Skeletal muscle tissue (tissue), 4 donors: ENCODE data around the gene AACS. TPM values are rescaled to one million over a fixed set of nuclear protein-coding genes. Genes with fewer than 3 reads are reported as not detected.
"Not testable (repeated sequence)": the region's sequence is repeated elsewhere in the genome, so short reads cannot be mapped to it uniquely, and the experiment has no call there.

Experiments
- H3K27ac ChIP-seq: one replicate; pipeline ENCODE4 v1.7.0; 2013; ENCODE audit warnings: mild to moderate bottlenecking, low read depth, low read length, inconsistent platforms
- H3K27me3 ChIP-seq, 3 donors: one replicate each; pipeline ENCODE4 v1.7.0; 2013; ENCODE audit warnings: low read length in 3 of 3; ENCODE audit not compliant: control insufficient read depth in 3 of 3, insufficient read depth in 3 of 3
- H3K36me3 ChIP-seq, 3 donors: one replicate each; pipeline ENCODE4 v1.7.0; 2013; ENCODE audit warnings: low read length in 3 of 3; ENCODE audit not compliant: control insufficient read depth in 3 of 3, insufficient read depth in 3 of 3
- H3K4me1 ChIP-seq, 3 donors: one replicate each; pipeline ENCODE4 v1.7.0; 2013; ENCODE audit warnings: low read length in 3 of 3, mild to moderate bottlenecking in 3 of 3; ENCODE audit not compliant: control insufficient read depth in 3 of 3, insufficient read depth in 3 of 3
- H3K4me3 ChIP-seq, 3 donors: one replicate each; pipeline ENCODE4 v1.7.0; 2013; ENCODE audit warnings: low read length in 3 of 3
- H3K9ac ChIP-seq, 3 donors: one replicate each; pipeline ENCODE4 v1.7.0; 2013; ENCODE audit warnings: low read length in 3 of 3, mild to moderate bottlenecking in 3 of 3, moderate library complexity in 2 of 3, low read depth in 1 of 3
- H3K9me3 ChIP-seq, 3 donors: one replicate each; pipeline ENCODE4 v1.7.0; 2013; ENCODE audit warnings: low read length in 3 of 3; ENCODE audit not compliant: control insufficient read depth in 3 of 3
- total RNA-seq: library from RNA; depleted of rRNA; stranded (reverse); fragments of >200 nt; gene quantifications from one replicate; pipeline ENCODE4 v1.2.3, GENCODE V29; 2014
- donor health status: Osteomylitis.

The AACS gene
- total RNA-seq, 1 donor from 2014 or later: 19.3 TPM

DNA sequence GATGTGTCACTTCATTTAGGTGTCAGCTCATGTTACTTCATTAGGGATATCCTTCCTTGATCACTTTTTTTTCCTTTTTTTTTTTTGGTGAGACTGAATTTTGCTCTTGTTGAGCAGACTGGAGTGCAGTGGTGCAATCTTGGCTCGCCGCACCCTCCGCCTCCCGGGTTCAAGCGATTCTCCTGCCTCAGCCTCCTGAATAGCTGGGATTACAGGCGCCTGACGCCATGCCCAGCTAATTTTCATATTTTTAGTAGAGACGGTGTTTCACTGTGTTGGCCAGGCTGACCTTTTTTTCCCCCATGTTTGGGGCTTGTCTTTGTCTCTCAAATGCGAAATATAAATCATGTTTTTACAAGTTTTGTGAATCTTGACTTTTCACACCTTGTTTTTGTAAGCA, 9.6 kb upstream of the AACS start:
- H3K4me1 ChIP-seq: no peaks in the 10 kb centered on the region
- no peak overlapping the region for H3K9ac ChIP-seq
- H3K27ac ChIP-seq: no peak overlapping the region
- H3K9me3 ChIP-seq: no peaks in the 10 kb centered on the region
- H3K4me3 ChIP-seq: no peak overlapping the region
- peaks cover 0 to 5% (median 0%) of the 10 kb centered on the region in 3 donors for H3K27me3 ChIP-seq
- no peaks in the 10 kb centered on the region for H3K36me3 ChIP-seq

DNA sequence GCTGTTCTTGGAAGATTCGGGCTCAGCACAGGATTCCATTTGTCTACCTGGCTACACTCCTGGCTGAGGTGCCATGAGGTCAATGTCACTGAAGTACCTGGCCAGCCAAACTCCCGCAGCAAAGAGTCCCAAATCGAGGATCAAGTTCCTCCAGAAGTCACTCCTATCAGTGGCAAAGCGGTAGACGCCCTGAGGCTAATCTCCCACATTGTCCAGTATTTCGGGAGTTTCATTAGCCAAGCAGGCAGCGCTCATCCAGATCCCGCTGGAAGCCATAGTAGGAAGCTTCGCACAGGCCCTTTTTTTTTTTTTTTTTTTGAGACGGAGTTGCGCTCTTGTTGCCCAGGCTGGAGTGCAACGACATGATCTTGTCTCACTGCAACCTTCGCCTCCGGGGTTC, 8.9 kb upstream of the AACS start:
- H3K27ac ChIP-seq: no peak overlapping the region
- no peaks in the 10 kb centered on the region for H3K4me1 ChIP-seq
- no peaks in the 10 kb centered on the region for H3K36me3 ChIP-seq
- H3K4me3 ChIP-seq: no peak overlapping the region
- no peak overlapping the region for H3K9ac ChIP-seq
- H3K9me3 ChIP-seq: no peaks in the 10 kb centered on the region
- H3K27me3 ChIP-seq: peaks cover 0 to 5% (median 0%) of the 10 kb centered on the region in 3 donors

DNA sequence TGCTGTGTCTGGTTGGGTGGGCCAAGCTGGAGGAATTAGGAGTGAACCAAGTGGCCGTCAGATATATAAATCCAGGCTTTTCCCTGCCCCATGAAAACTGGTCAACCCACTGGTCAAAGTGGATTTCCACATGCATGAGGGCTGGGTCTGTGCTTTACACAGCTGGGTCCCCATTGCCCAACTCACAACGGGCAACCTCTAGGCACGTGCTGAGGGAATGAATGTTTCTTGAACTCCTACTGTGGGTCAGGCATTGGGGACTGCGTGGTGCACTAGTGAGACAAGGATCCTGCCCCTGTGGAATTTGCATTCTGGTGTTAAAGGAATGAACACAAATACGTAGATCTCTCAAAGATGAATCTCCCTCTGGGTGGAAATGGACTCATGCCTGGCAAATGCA, 7.5 kb upstream of the AACS start:
- H3K36me3 ChIP-seq: no peaks in the 10 kb centered on the region
- no peak overlapping the region for H3K9ac ChIP-seq

DNA sequence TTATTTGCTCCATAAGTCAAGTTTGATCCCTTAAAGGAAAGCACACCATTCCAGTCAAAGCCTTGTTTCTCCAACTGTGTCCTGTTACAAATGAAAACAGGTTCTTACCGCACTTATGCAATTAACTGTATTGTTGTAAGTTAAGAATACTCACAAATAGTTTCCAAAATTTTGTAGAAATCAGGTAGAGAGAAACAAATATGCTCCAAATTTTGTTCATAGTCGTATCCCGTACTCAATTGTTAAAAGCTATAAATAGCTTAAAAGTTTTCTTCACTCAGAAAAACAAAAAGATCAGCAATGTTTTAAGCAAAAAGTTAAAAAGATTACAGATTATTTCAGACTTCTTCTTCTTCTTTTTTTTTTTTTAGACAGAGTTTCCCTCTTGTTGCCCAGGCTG, 4.0 kb upstream of the AACS start:
- no peaks in the 10 kb centered on the region for H3K9me3 ChIP-seq
- H3K9ac ChIP-seq: no peak overlapping the region
- H3K27ac ChIP-seq: no peak overlapping the region
- H3K4me1 ChIP-seq: peaks cover 4 to 15% (median 13%) of the 10 kb centered on the region in 3 donors
- no peaks in the 10 kb centered on the region for H3K36me3 ChIP-seq
- H3K4me3 ChIP-seq: no peak overlapping the region
- H3K27me3 ChIP-seq: peaks cover 0 to 5% (median 0%) of the 10 kb centered on the region in 3 donors

More for the DNA sequence above, 7.5 kb upstream of the AACS start:
- H3K27ac ChIP-seq: no peak overlapping the region
- H3K27me3 ChIP-seq: peaks cover 0 to 5% (median 0%) of the 10 kb centered on the region in 3 donors
- H3K4me3 ChIP-seq: no peak overlapping the region
- H3K4me1 ChIP-seq: no peaks in the 10 kb centered on the region
- H3K9me3 ChIP-seq: no peaks in the 10 kb centered on the region

DNA sequence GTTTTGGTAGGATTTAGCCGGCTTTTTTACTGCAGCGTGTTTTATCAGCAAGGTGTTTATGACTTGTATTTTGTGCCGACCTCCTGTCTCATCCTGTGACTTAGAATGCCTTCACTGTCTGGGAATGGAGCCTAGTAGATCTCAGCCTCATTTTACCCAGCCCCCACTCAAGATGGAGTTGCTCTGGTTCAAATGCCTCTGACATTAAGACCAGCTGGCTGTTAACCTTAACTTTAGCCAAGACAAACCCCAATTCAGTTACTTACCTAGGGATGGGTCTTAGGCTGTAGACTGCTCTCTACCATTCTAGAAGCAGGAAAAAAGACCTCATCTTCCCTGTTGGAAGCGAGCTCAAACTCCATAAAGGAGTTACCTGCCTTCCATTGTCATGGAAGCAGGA, 1.7 kb upstream of the AACS start:
- H3K4me3 ChIP-seq, H3K36me3 ChIP-seq, H3K27ac ChIP-seq, H3K9ac ChIP-seq, H3K9me3 ChIP-seq, H3K27me3 ChIP-seq: not testable (repeated sequence)
- peaks cover 7 to 15% (median 13%) of the 10 kb centered on the region in 3 donors for H3K4me1 ChIP-seq

DNA sequence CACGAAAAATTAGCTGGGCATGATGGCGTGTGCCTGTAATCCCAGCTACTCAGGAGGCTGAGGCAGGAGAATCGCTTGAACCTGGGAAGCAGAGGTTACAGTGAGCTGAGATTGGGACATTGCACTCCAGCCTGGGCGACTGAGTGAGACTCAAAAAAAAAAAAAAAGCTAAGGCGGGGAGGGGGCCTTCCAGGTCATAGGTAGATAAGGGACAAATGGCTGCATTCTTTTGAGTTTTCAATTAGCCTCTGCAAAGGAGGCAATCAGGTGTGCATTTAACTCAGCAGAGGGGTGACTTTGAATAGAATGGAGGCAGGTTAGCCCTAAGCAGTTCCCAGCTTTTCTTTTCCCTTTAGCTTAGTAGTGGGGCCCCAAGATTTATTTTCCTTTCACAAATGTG, 743 bp upstream of the AACS start:
- Histone ChIP-seq H3K4me1 (peaks cover 11 to 21% (median 13%) of the 10 kb centered on the region in 3 donors), H3K27me3 (no peaks in the 10 kb centered on the region), H3K27ac (no peak overlapping the region), H3K9ac (peak overlapping the region in 1 of 3 donors; percentile 70), H3K4me3 (peak overlapping the region in 2 of 3 donors; percentile 77 to 80), H3K36me3 (no peaks in the 10 kb centered on the region), H3K9me3 (no peaks in the 10 kb centered on the region)

DNA sequence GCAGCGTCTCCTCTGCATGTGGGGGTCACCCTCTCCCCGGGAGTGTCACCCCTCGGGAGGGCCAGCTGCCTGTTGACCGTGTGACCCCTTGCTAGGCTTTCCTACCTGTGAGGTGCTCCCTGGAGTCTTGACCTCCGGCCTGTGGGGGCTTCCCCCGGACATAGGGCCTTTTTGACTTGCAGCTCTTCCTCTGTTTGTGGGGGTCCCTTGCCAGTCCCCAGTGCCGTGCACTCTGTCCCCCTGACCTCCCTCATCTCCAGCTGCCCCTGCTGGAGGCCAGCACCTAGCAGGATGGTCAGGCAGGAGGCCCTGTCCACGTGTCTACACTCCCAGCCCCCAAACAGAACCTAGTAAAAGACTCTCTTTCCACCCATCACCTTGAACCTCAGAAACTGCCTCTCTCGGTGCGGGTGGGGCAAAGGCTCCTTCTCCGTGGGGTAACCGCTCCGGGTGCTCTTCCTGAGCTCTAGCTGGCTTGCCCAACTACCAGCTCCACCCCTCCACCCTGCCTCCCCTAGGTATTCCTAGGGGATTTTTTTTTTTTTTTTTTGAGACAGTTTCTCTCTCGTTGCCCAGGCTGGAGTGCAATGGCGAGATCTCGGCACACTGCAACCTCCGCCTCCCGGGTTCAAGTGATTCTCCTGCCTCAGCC, 810 bp downstream of the AACS start:
- Histone ChIP-seq H3K4me3 (peak overlapping the region; percentile 66 to 83 (median 77)), H3K9ac (peak overlapping the region; percentile 74 to 85 (median 84)), H3K9me3 (no peaks in the 10 kb centered on the region), H3K27me3 (no peaks in the 10 kb centered on the region), H3K27ac (peak overlapping the region; percentile 13), H3K36me3 (no peaks in the 10 kb centered on the region), H3K4me1 (peaks cover 13 to 23% (median 16%) of the 10 kb centered on the region in 3 donors)

DNA sequence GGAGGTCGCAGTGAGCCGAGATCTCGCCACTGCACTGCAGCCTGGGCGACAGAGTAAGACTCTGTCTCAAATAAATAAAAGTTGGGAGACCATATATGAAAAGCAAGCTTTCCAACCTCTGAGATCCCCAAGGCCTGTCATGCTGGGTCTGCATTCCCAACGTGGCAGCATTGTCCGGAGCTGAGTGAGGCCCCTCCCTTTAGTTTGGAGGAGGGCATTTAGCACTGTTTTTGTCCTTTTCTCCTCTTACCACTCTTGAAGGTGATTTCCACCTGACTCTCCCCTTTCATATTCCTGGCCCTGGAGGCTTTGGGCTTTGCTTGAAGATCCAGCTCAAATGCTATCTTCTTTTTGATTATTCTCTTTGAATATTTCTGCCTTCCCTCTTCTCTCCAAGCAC, 3.2 kb downstream of the AACS start:
- H3K27me3 ChIP-seq: no peaks in the 10 kb centered on the region
- no peaks in the 10 kb centered on the region for H3K36me3 ChIP-seq
- peaks cover 13 to 23% (median 16%) of the 10 kb centered on the region in 3 donors for H3K4me1 ChIP-seq
- H3K9ac ChIP-seq: no peak overlapping the region
- no peak overlapping the region for H3K27ac ChIP-seq
- no peaks in the 10 kb centered on the region for H3K9me3 ChIP-seq
- H3K4me3 ChIP-seq: no peak overlapping the region

DNA sequence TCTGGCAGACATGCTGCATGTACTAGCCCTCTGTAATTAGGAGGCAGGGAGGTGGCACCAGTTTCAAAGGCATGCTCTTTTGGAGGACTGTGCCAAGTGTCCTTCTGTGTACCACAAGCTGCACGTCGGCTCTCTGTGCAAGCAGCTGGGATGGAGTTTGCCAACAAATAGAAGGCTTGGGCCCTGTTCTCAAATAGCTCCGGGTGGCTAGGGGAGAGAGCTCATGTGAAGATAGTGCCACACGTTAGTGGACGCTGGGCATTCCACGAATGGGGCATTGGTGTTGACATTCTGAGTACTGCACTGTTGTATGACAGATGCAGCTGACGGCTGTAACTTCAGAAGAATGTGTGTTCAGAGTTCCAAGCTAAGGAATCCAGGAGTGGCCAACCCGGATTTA, 4.4 kb downstream of the AACS start:
- Histone ChIP-seq H3K9ac (peak overlapping the region in 2 of 3 donors; percentile 5 to 33), H3K27me3 (no peaks in the 10 kb centered on the region), H3K9me3 (no peaks in the 10 kb centered on the region), H3K36me3 (no peaks in the 10 kb centered on the region), H3K4me3 (no peak overlapping the region), H3K27ac (no peak overlapping the region), H3K4me1 (peaks cover 11 to 21% (median 16%) of the 10 kb centered on the region in 3 donors)

DNA sequence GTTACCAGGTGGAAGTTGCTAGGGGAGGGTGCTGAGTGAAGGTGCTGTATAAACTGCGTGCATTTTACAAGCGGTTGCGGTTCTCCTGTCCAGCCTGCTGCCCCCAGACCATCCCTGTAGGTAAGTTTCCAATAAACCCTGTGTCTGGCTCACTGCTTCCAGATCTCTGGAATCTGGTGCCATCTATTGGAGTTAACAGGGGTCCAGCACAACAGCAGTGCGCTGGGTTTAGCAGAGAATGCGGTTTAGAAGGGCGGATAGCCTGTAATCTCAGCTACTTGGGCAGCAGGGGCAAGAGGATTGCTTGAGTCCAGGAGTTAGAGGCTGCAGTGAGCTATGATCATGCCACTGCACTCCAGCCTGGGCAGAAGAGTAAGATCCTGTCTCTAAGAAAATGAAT, 4.9 kb downstream of the AACS start:
- H3K4me1 ChIP-seq: peaks cover 6 to 16% (median 16%) of the 10 kb centered on the region in 3 donors
- H3K9ac ChIP-seq: peak overlapping the region in 1 of 3 donors; percentile 5
- no peaks in the 10 kb centered on the region for H3K36me3 ChIP-seq
- H3K27me3 ChIP-seq: no peaks in the 10 kb centered on the region
- no peak overlapping the region for H3K4me3 ChIP-seq
- H3K9me3 ChIP-seq: no peaks in the 10 kb centered on the region
- no peak overlapping the region for H3K27ac ChIP-seq
